GM23248 (cell line): ENCODE data around the gene ELOVL1. TPM values are rescaled to one million over a fixed set of nuclear protein-coding genes. Genes with fewer than 3 reads are reported as not detected.

Source experiments
- DNase-seq: peaks from one replicate; pipeline ENCODE4 v3.0.0-alpha.2; 2015
- H2AFZ ChIP-seq: fragments of 200-600 bp; sonication (generic); 2 replicates; pipeline ENCODE4 v1.6.1; 2016; ENCODE audit warnings: antibody characterized with exemption
- H3F3A ChIP-seq: fragments of 200-600 bp; sonication (generic); 2 replicates; pipeline ENCODE4 v1.6.1; 2016; ENCODE audit warnings: mild to moderate bottlenecking, antibody characterized with exemption, mixed run types; ENCODE audit not compliant: insufficient read depth
- H3K27ac ChIP-seq: fragments of 200-600 bp; sonication (generic); 2 replicates; pipeline ENCODE4 v1.5.1; 2016; ENCODE audit warnings: mild to moderate bottlenecking
- H3K27me3 ChIP-seq: fragments of 200-600 bp; sonication (generic); replicated peaks from 2 replicates; pipeline ENCODE4 v1.6.1; 2016; ENCODE audit warnings: mild to moderate bottlenecking; ENCODE audit not compliant: insufficient read depth
- H3K36me3 ChIP-seq: fragments of 200-600 bp; sonication (generic); 2 replicates; pipeline ENCODE4 v1.6.1; 2016; ENCODE audit warnings: low read depth, mild to moderate bottlenecking
- H3K4me1 ChIP-seq: fragments of 200-600 bp; sonication (generic); 2 replicates; pipeline ENCODE4 v1.6.1; 2016; ENCODE audit warnings: mild to moderate bottlenecking; ENCODE audit not compliant: insufficient read depth
- H3K4me2 ChIP-seq: fragments of 200-600 bp; sonication (generic); one replicate; pipeline ENCODE4 v1.6.1; 2016; ENCODE audit warnings: mild to moderate bottlenecking; ENCODE audit not compliant: unreplicated experiment
- H3K4me3 ChIP-seq: fragments of 200-600 bp; sonication (generic); 2 replicates; pipeline ENCODE4 v1.5.1; 2016; ENCODE audit warnings: mild to moderate bottlenecking
- H3K79me2 ChIP-seq: fragments of 200-600 bp; sonication (generic); 2 replicates; pipeline ENCODE4 v1.6.1; 2016; ENCODE audit warnings: mild to moderate bottlenecking; ENCODE audit not compliant: insufficient read depth
- H3K9ac ChIP-seq: fragments of 200-600 bp; sonication (generic); 2 replicates; pipeline ENCODE4 v1.6.1; 2016; ENCODE audit warnings: mild to moderate bottlenecking
- H3K9me2 ChIP-seq: fragments of 200-600 bp; sonication (generic); 2 replicates; pipeline ENCODE4 v1.6.1; 2016; ENCODE audit warnings: mixed run types, mild to moderate bottlenecking, moderate library complexity; ENCODE audit not compliant: insufficient read depth
- H3K9me3 ChIP-seq: fragments of 200-600 bp; sonication (generic); one replicate; pipeline ENCODE4 v1.6.1; 2017; ENCODE audit warnings: low read depth
- H4K20me1 ChIP-seq: fragments of 200-600 bp; sonication (generic); 2 replicates; pipeline ENCODE4 v1.6.0; 2016; ENCODE audit not compliant: insufficient read depth
- EZH2 ChIP-seq: fragments of 200-600 bp; sonication (generic); IDR thresholded peaks from 2 replicates; pipeline ENCODE4 v1.6.1; 2018; ENCODE audit warnings: antibody characterized with exemption, mild to moderate bottlenecking; ENCODE audit not compliant: insufficient read depth, poor library complexity, severe bottlenecking
- EZH2phosphoT487 ChIP-seq: fragments of 200-600 bp; sonication (generic); IDR thresholded peaks from 2 replicates; pipeline ENCODE4 v1.6.1; 2018; ENCODE audit warnings: antibody characterized with exemption, moderate library complexity, mild to moderate bottlenecking, low read depth; ENCODE audit not compliant: insufficient read depth
- WGBS, 2 experiments: methylation state at CpG; one replicate each; pipeline ENCODE4 v1.1.6; 2015 to 2017; ENCODE audit warnings: low lambda C conversion rate in 2 of 2, low coverage in 1 of 2; ENCODE audit errors: missing lambda C conversion rate in 2 of 2; 5-methylcytosine and 5-hydroxymethylcytosine counted together
- in situ Hi-C: fragments of 300-500 bp; cut with MboI; formaldehyde crosslinking; loops from 2 replicates; pipeline ENCODE4 v1.15.0; 2020
- polyA plus RNA-seq: library from polyadenylated mRNA; unstranded; fragments of >200 nt; fragmentation: Nextera tagmentation; extraction: Ambion mirVana; gene quantifications from 2 replicates; pipeline ENCODE4 v1.2.1, GENCODE V29; 2016
- total RNA-seq: library from RNA; depleted of rRNA; stranded (reverse); fragments of >200 nt; shearing (Covaris generic); gene quantifications from 2 replicates; pipeline ENCODE4 v1.2.3, GENCODE V29; 2014

ELOVL1 gene
- total and polyA plus RNA-seq, 2 experiments from 2014 or later, result 107 to 155 TPM

GRCh38 chr1:43387976-43388599 lies 20.3 kb upstream of the ELOVL1 start:
- peak; percentile 82 for DNase-seq
- no peak overlapping the region for H2AFZ ChIP-seq
- H3K9ac ChIP-seq, result peak overlapping the region; percentile 98
- no peak for TF ChIP-seq EZH2
- no peak for TF ChIP-seq EZH2phosphoT487
- H3K4me3 ChIP-seq, result peak overlapping the region; percentile 98
- H3K79me2 ChIP-seq, result peaks cover 75% of the 10 kb centered on the region
- no peaks in the 10 kb centered on the region for H3K9me2 ChIP-seq
- no peaks in the 10 kb centered on the region; the same call in none of the 2 replicates for H3F3A ChIP-seq
- peak overlapping the region; percentile 35 for H3K27ac ChIP-seq
- no peaks in the 10 kb centered on the region for H3K27me3 ChIP-seq
- in situ Hi-C loops, result no loop called here
- H4K20me1 ChIP-seq, result no peaks in the 10 kb centered on the region
- no peaks in the 10 kb centered on the region for H3K9me3 ChIP-seq
- H3K4me2 ChIP-seq, result peak overlapping the region; percentile 97
- H3K36me3 ChIP-seq, result peaks cover 48% of the 10 kb centered on the region
- H3K4me1 ChIP-seq, result peaks cover 26% of the 10 kb centered on the region
- 45 to 56% methylated on average over 4 of the region's 4 CpGs for WGBS, 2 experiments

DNA sequence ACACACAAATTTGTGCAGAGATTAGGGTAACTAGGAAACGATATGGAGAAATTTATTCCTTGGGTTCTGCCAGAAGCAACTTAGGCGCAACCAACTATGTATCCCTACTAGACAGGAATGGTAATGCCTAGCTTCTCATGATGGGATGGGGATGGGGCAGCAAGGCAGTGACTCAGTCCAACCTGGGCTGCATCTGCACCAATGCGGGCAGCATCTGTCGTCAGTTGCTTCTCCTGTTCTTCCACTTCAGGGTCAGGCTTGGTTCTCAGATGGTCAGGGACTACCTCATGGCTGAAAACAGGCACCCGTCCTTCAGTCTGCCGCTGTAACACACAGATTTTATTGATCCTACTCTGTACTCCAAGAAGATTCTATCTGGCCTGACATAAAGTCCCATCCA lies 18.9 kb upstream of the ELOVL1 start:
- no peak overlapping the region for H3K4me3 ChIP-seq
- H3F3A ChIP-seq, result peaks cover 5% of the 10 kb centered on the region
- no peaks in the 10 kb centered on the region for H3K27me3 ChIP-seq
- H3K27ac ChIP-seq, result no peak overlapping the region
- no peaks in the 10 kb centered on the region for H4K20me1 ChIP-seq
- H3K36me3 ChIP-seq, result peaks cover 53% of the 10 kb centered on the region
- no peak for DNase-seq
- no peak overlapping the region for H2AFZ ChIP-seq
- WGBS, 2 experiments, result 86 to 91% methylated on average over 6 of the region's 6 CpGs
- peak overlapping the region; percentile 98 for H3K9ac ChIP-seq
- no peak overlapping the region for H3K4me2 ChIP-seq
- no peak for TF ChIP-seq EZH2
- no peak for TF ChIP-seq EZH2phosphoT487
- H3K4me1 ChIP-seq, result peaks cover 26% of the 10 kb centered on the region
- no peaks in the 10 kb centered on the region for H3K9me2 ChIP-seq
- H3K9me3 ChIP-seq, result no peaks in the 10 kb centered on the region
- in situ Hi-C loops, result no loop called here
- peaks cover 64% of the 10 kb centered on the region for H3K79me2 ChIP-seq

DNA sequence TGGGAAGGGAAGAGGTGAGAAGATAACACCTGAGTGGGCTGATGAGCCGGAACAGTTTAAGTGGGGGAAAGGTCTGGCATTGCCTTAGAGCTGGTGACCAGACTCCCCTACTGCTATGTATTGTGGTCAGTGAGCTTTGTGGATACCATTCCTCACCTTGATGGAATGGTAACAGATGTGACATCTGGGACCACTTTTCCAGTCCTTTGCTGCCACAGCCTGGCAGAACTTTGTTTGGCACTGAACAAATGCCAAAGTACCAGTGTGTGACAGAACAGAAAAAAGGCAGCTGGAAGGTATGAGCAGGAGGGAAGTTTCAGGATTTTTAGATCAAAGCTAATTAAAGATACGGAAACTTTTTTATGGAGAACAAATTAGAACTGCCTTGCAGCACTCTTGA lies 15.6 kb upstream of the ELOVL1 start:
- 74 to 87% methylated on average over 2 of the region's 2 CpGs for WGBS, 2 experiments

DNA sequence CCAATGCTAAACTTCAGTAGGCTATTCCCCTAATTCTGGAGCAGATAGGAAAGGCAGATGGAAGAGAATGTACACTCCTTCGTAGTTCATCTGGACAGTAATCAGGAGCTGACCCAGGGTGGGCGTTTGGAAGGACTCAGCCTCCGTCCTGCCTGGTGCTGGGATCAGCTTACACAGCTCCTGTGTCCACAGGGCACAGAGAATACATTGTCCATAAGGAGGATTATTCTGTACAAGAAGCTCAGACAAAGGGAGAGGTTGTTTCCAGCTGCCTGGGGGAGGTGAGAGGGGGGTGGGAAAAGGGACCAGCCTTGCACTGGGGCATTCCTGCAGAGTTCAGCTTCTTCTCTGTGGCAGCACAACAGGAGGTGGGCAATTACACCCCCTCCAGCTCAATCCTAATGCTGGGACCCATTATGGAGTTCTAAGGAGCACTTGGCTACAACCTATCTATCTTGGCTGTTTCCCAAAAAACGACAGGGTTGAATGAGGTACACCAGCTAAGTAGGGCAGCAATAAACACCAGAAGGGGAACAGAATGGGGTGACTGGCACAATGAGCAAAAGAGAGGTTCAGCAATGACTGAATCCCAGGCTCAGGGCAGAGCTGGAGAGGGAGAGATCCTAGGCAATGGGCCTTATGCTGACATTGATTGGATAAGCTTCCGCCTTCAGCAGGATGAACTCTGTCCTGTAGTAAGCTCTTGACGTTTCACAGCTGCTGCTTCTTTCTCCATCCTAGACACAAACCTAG lies 14.4 kb upstream of the ELOVL1 start:
- no peak overlapping the region for H3K27ac ChIP-seq
- DNase-seq, result no peak

More for the DNA sequence above, 15.6 kb upstream of the ELOVL1 start:
- Histone ChIP-seq H3K27me3 (no peaks in the 10 kb centered on the region), H3K4me1 (peaks cover 12% of the 10 kb centered on the region), H3K79me2 (peaks cover 31% of the 10 kb centered on the region), H3K9me3 (no peaks in the 10 kb centered on the region), H3K9me2 (no peaks in the 10 kb centered on the region), H3K36me3 (peaks cover 56% of the 10 kb centered on the region), H3K27ac (no peak overlapping the region), H4K20me1 (no peaks in the 10 kb centered on the region), H2AFZ (no peak overlapping the region), H3K4me2 (no peak overlapping the region), H3K4me3 (no peak overlapping the region), H3K9ac (no peak overlapping the region), H3F3A (peaks cover 5% of the 10 kb centered on the region)
- no peak for DNase-seq
- TF ChIP-seq EZH2 (no peak), EZH2phosphoT487 (no peak)
- in situ Hi-C loops, result no loop called here

More for the DNA sequence above, 14.4 kb upstream of the ELOVL1 start:
- Histone ChIP-seq H3K4me2 (no peak overlapping the region), H3K36me3 (peaks cover 49% of the 10 kb centered on the region), H3K9me3 (no peaks in the 10 kb centered on the region), H3F3A (peaks cover 5% of the 10 kb centered on the region), H3K9ac (no peak overlapping the region), H3K9me2 (no peaks in the 10 kb centered on the region), H4K20me1 (no peaks in the 10 kb centered on the region), H2AFZ (no peak overlapping the region), H3K79me2 (peaks cover 25% of the 10 kb centered on the region), H3K4me1 (no peaks in the 10 kb centered on the region), H3K27me3 (no peaks in the 10 kb centered on the region), H3K4me3 (no peak overlapping the region)
- in situ Hi-C loops, result no loop called here
- TF ChIP-seq EZH2phosphoT487, result no peak
- no peak for TF ChIP-seq EZH2
- WGBS, 2 experiments, result 66 to 68% methylated on average over 6 of the region's 6 CpGs
